Transverse colon (tissue), 4 donors: ENCODE results near the gene RIPK3. TPM values are rescaled to one million over a fixed set of nuclear protein-coding genes. Genes with fewer than 3 reads are reported as not detected.

Source experiments
- DNase-seq: peaks from one replicate; pipeline ENCODE4 v3.0.0-alpha.2; 2019
- H3K27ac ChIP-seq, 4 donors: fragments of 200-600 bp; sonication (generic); 2 replicates each; pipeline ENCODE4 v1.5.1; 2016 to 2018; ENCODE audit warnings: inconsistent platforms in 4 of 4
- H3K27me3 ChIP-seq: fragments of 200-600 bp; sonication (generic); 2 replicates; pipeline ENCODE4 v1.5.1; 2017; ENCODE audit warnings: inconsistent platforms
- H3K36me3 ChIP-seq, 4 donors: fragments of 200-600 bp; sonication (generic); 2 replicates each; pipeline ENCODE4 v1.5.1; 2017 to 2019; ENCODE audit warnings: inconsistent platforms in 4 of 4
- H3K4me1 ChIP-seq, 4 donors: fragments of 200-600 bp; sonication (generic); 2 replicates each; pipeline ENCODE4 v1.5.1; 2017 to 2020; ENCODE audit warnings: inconsistent platforms in 4 of 4
- H3K4me3 ChIP-seq, 4 donors: fragments of 200-600 bp; sonication (generic); 1 replicate in 1 of 4; 2 replicates in 3 of 4; pipeline versions ENCODE4 v1.5.1 to v1.6.1; 2017 to 2019; ENCODE audit warnings: inconsistent platforms in 4 of 4
- H3K9me3 ChIP-seq, 2 donors: fragments of 200-600 bp; sonication (generic); 2 replicates each; pipeline ENCODE4 v1.5.1; 2017 to 2019; ENCODE audit warnings: inconsistent platforms in 2 of 2
- CTCF ChIP-seq, 5 experiments: fragments of 200-600 bp in 3 of 5; fragments of 450-650 bp in 2 of 5; sonication (generic) in 3 of 5; IDR thresholded peaks; 1 replicate in 2 of 5; 2 replicates in 3 of 5; pipeline ENCODE4 v1.5.1; 2016 to 2017; ENCODE audit warnings: antibody characterized with exemption in 5 of 5, inconsistent platforms in 3 of 5, mild to moderate bottlenecking in 2 of 5, moderate library complexity in 1 of 5
- EP300 ChIP-seq: sonication (generic); formaldehyde crosslinking; IDR thresholded peaks from one replicate; pipeline ENCODE4 v1.6.1; 2017; ENCODE audit warnings: antibody characterized with exemption, low read depth
- POLR2A ChIP-seq: fragments of 450-650 bp; IDR thresholded peaks from one replicate; pipeline ENCODE4 v1.6.1; 2016; ENCODE audit warnings: antibody characterized with exemption, mild to moderate bottlenecking, moderate library complexity
- POLR2AphosphoS5 ChIP-seq, 3 donors: sonication (generic); formaldehyde crosslinking; IDR thresholded peaks; one replicate each; pipeline ENCODE4 v1.6.1; 2016; ENCODE audit warnings: antibody characterized with exemption in 3 of 3
- WGBS, 2 donors: methylation state at CpG; one replicate each; pipeline ENCODE4 v1.1.5; 2018; ENCODE audit warnings: low coverage in 1 of 2; 5-methylcytosine and 5-hydroxymethylcytosine counted together
- in situ Hi-C, 4 donors: fragments of 200-750 bp; cut with MboI; loops; one replicate each; pipeline versions ENCODE4 v1.15.0 to v1.15.1; 2017; ENCODE audit warnings: low sequenced_read_pairs in 3 of 4, low pct_ligation_motif_present in 1 of 4, low pct_unique_long_range_greater_than_20kb in 1 of 4
- intact Hi-C: fragments of 100-400 bp; cut with DNase I; formaldehyde crosslinking; loops from one replicate; pipeline ENCODE4 v1.15.1; 2023; ENCODE audit warnings: low total_unique reads
- total RNA-seq, 4 donors: library from RNA; depleted of rRNA; stranded (reverse); fragments of >200 nt; gene quantifications; one replicate each; pipeline ENCODE4 v1.1.0, GENCODE V29; 2016

RIPK3 gene
- total RNA-seq, 4 donors from 2014 or later = 19.3 to 156 (median 53.6) TPM

GRCh38 chr14:24379907-24380730 is 40.3 kb upstream of the RIPK3 start:
- TF ChIP-seq POLR2A = no peak
- no peak for TF ChIP-seq EP300
- TF ChIP-seq POLR2AphosphoS5 (IDR thresholded peaks at IDR 0.05) = no peak
- TF ChIP-seq CTCF (IDR thresholded peaks at IDR 0.05) = no peak

GRCh38 chr14:24378981-24379906 is 39.5 kb upstream of the RIPK3 start:
- Histone ChIP-seq H3K4me1 (peaks cover 0 to 7% (median 0%) of the 10 kb centered on the region in 4 donors), H3K27ac (no peak overlapping the region), H3K4me3 (no peak overlapping the region), H3K27me3 (no peaks in the 10 kb centered on the region), H3K36me3 (no peaks in the 10 kb centered on the region), H3K9me3 (no peaks in the 10 kb centered on the region)
- in situ Hi-C loops = no loop called here
- DNase-seq = no peak
- TF ChIP-seq EP300 (no peak), CTCF (IDR thresholded peaks at IDR 0.05) (no peak), POLR2A (no peak), POLR2AphosphoS5 (IDR thresholded peaks at IDR 0.05) (no peak)
- intact Hi-C loops = no loop called here
- WGBS, 2 donors = 80 to 81% methylated on average over 1 to 7 of the region's 7 CpGs

More at GRCh38 chr14:24379907-24380730, 40.3 kb upstream of the RIPK3 start:
- no peak overlapping the region for H3K4me3 ChIP-seq
- intact Hi-C loops (no loop called here), in situ Hi-C loops (no loop called here)
- no peaks in the 10 kb centered on the region for H3K27me3 ChIP-seq
- H3K4me1 ChIP-seq = peaks cover 0 to 7% (median 0%) of the 10 kb centered on the region in 4 donors
- DNase-seq = no peak
- 47 to 77% methylated on average over 3 to 15 of the region's 15 CpGs for WGBS, 2 donors
- no peak overlapping the region for H3K27ac ChIP-seq
- no peaks in the 10 kb centered on the region for H3K9me3 ChIP-seq
- H3K36me3 ChIP-seq = no peaks in the 10 kb centered on the region

- no peaks in the 10 kb centered on the region for H3K27me3 ChIP-seq
- H3K9me3 ChIP-seq = no peaks in the 10 kb centered on the region
- in situ Hi-C loops (no loop called here), intact Hi-C loops (no loop called here)
- 90% methylated on average over 3 of the region's 3 CpGs; no CpG with 5 or more reads in 1 of the 2 donors for WGBS, 2 donors
- peaks cover 0 to 7% (median 0%) of the 10 kb centered on the region in 4 donors for H3K4me1 ChIP-seq
- H3K4me3 ChIP-seq = no peak overlapping the region
- H3K36me3 ChIP-seq = peaks cover 0 to 2% (median 0%) of the 10 kb centered on the region in 4 donors
- H3K27ac ChIP-seq = no peak overlapping the region
- TF ChIP-seq POLR2A (no peak), POLR2AphosphoS5 (IDR thresholded peaks at IDR 0.05) (no peak), EP300 (no peak), CTCF (IDR thresholded peaks at IDR 0.05) (no peak)
- DNase-seq = no peak
Measured at GRCh38 chr14:24378327-24378726, 38.5 kb upstream of the RIPK3 start.

DNA sequence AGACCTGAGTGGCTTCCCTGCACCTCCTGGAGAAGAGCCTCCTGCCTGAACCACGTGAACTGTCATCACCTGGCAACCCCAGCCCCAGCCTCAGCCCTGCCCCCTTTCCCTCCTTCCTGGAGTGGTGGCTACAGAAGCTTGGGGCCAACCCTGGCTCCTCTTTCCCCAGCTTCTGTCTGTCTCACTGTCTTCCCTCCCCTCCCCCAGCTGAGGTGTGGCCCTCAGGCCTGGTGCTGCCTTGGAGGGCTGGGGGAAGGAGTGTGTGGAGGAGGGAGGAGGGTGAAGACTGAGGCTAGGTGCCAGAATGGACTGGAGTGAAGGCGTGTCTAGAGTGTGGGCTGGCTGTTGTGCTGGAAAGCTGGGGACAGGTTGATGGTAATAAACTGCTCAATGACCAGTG is 37.9 kb upstream of the RIPK3 start:
- 30% methylated on average over 2 of the region's 2 CpGs; no CpG with 5 or more reads in 1 of the 2 donors for WGBS, 2 donors
- peaks cover 0 to 4% (median 0%) of the 10 kb centered on the region in 4 donors for H3K36me3 ChIP-seq
- no peak for DNase-seq
- H3K27me3 ChIP-seq = no peaks in the 10 kb centered on the region
- TF ChIP-seq POLR2A (no peak), CTCF (IDR thresholded peaks at IDR 0.05) (no peak), POLR2AphosphoS5 (IDR thresholded peaks at IDR 0.05) (no peak), EP300 (no peak)
- H3K4me1 ChIP-seq = peaks cover 0 to 7% (median 0%) of the 10 kb centered on the region in 4 donors
- in situ Hi-C loops (no loop called here), intact Hi-C loops (no loop called here)
- H3K9me3 ChIP-seq = no peaks in the 10 kb centered on the region
- no peak overlapping the region for H3K27ac ChIP-seq
- H3K4me3 ChIP-seq = no peak overlapping the region
